Epithelial cell of proximal tubule (primary cell): ENCODE measurements around the gene CHAMP1. TPM values are rescaled to one million over a fixed set of nuclear protein-coding genes. Genes with fewer than 3 reads are reported as not detected.

Experiments used
- DNase-seq: peaks from one replicate; pipeline ENCODE4 v3.0.0-alpha.2; 2011; ENCODE audit warnings: low read depth
- H3K4me3 ChIP-seq: 2 replicates; pipeline ENCODE4 v1.5.1; 2011; ENCODE audit warnings: low read depth, mild to moderate bottlenecking, low read length
- total RNA-seq: library from RNA; depleted of rRNA; stranded (reverse); fragments of >200 nt; gene quantifications from 2 replicates; pipeline ENCODE4 v1.2.3, GENCODE V29; 2015
- TF ChIP-seq, protein P1 (sequence below): conservative IDR thresholded peaks from 2 replicates; pipeline ENCODE4 v1.5.1; 2012; ENCODE audit warnings: low read depth, mild to moderate bottlenecking, low read length

The CHAMP1 gene
- total RNA-seq, 1 donor from 2014 or later: 13.7 TPM

DNA sequence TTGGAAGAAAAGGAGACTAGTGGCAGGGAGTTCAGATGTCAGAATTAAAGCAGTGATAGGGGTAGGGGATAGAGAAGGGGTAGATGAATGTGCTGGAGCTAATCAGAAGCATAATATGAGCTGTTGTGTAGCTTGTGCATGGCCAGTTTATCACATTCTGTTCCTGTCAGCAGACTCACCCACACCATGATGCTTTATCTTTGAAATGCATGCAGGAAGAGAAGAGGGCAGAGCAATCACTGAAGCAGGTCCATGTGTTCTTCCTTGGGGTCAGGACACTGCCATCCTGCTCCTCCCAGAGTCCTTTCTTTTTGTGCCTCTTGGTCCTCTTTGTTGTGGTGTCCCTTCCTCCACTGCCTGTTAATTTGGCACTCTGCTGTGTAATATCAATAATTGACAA, 5.8 kb downstream of the CHAMP1 start:
- TF ChIP-seq, protein P1, sequence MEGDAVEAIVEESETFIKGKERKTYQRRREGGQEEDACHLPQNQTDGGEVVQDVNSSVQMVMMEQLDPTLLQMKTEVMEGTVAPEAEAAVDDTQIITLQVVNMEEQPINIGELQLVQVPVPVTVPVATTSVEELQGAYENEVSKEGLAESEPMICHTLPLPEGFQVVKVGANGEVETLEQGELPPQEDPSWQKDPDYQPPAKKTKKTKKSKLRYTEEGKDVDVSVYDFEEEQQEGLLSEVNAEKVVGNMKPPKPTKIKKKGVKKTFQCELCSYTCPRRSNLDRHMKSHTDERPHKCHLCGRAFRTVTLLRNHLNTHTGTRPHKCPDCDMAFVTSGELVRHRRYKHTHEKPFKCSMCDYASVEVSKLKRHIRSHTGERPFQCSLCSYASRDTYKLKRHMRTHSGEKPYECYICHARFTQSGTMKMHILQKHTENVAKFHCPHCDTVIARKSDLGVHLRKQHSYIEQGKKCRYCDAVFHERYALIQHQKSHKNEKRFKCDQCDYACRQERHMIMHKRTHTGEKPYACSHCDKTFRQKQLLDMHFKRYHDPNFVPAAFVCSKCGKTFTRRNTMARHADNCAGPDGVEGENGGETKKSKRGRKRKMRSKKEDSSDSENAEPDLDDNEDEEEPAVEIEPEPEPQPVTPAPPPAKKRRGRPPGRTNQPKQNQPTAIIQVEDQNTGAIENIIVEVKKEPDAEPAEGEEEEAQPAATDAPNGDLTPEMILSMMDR: no peak
- H3K4me3 ChIP-seq: no peak overlapping the region
- no peak for DNase-seq

- TF ChIP-seq, protein P1: no peak
- H3K4me3 ChIP-seq: no peak overlapping the region
- no peak for DNase-seq
Measured at GRCh38 chr13:114321256-114321655, 7.0 kb downstream of the CHAMP1 start.

DNA sequence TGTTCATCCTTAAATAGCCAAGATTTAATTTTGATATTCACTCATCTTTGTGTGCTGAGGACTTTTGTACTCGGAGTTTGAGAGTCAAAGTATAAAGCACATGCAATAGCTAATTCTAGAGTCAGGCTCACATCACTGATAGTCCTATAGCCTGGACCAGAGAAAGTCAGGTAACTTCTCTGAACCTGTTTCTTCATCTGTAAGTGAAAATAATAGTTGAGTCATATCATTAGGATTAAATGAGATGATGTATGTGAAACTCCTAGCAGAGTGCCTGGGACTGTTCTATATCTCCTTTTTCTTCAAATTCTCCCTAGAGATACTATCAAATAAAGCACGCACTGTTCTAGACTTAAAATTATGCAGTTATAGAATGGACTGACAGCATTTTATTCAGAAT, 9.0 kb downstream of the CHAMP1 start:
- no peak overlapping the region for H3K4me3 ChIP-seq
- DNase-seq: no peak
- TF ChIP-seq, protein P1: no peak

GRCh38 chr13:114324334-114324733, 10.0 kb downstream of the CHAMP1 start:
- TF ChIP-seq, protein P1: no peak
- no peak for DNase-seq
- no peak overlapping the region for H3K4me3 ChIP-seq

GRCh38 chr13:114325729-114326128, 11.4 kb downstream of the CHAMP1 start:
- DNase-seq: no peak
- TF ChIP-seq, protein P1: no peak

DNA sequence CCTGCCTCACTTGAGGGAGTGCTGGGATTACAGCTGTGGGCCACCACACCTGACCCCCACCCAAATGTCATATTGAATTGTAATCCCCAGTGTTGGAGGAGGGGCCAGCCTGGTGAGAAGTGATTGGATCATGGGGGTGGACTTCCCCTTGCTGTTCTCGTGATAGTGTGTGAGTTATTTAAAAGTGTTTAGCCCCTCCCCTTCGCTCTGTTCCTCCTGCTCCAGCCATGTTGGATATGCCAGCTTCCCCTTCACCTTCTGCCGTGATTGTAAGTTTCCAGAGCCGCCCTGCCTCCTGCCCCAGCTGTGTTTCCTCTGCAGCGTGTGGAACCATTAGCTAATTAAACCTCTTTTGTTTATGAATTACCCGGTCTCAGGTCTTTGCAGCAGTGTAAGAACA, 13.7 kb downstream of the CHAMP1 start:
- no peak for DNase-seq
- no peak overlapping the region for H3K4me3 ChIP-seq
- TF ChIP-seq, protein P1: no peak

More at GRCh38 chr13:114325729-114326128, 11.4 kb downstream of the CHAMP1 start:
- H3K4me3 ChIP-seq: no peak overlapping the region

DNA sequence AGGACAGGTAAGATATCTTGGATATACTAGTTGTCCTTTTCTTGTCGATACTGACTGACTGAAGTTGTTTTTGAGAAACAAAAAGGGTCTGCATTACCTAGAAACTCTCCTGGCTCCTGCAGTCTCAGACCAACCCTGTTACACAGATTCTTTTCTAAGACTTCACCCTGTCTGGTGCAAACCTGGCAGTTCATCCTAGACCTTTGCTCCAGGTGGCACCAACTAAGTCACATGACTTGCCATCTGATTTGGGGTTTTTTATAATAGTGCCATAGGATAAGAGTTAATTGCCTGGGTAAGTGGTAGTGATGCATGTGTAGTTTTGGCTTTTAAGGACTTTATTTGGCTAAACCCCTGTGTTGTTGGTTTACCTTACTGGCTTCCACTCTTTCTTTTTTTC, 14.3 kb downstream of the CHAMP1 start:
- TF ChIP-seq, protein P1: no peak
- H3K4me3 ChIP-seq: no peak overlapping the region
- DNase-seq: no peak
